Suprapubic skin (tissue), 4 donors: Measurements from ENCODE around the gene SPC24. TPM values are rescaled to one million over a fixed set of nuclear protein-coding genes. Genes with fewer than 3 reads are reported as not detected.

Experiments
- DNase-seq, 2 donors: peaks; one replicate each; pipeline ENCODE4 v3.0.0-alpha.2; 2019; ENCODE audit warnings: low spot score in 2 of 2
- H3K27ac ChIP-seq: fragments of 200-600 bp; sonication (generic); one replicate; pipeline ENCODE4 v1.5.1; 2019
- H3K27me3 ChIP-seq: fragments of 200-600 bp; sonication (generic); one replicate; pipeline ENCODE4 v1.5.1; 2019
- H3K36me3 ChIP-seq: fragments of 200-600 bp; sonication (generic); one replicate; pipeline ENCODE4 v1.5.1; 2019
- H3K4me1 ChIP-seq: fragments of 200-600 bp; sonication (generic); one replicate; pipeline ENCODE4 v1.5.1; 2019
- H3K4me3 ChIP-seq: fragments of 200-600 bp; sonication (generic); one replicate; pipeline ENCODE4 v1.5.1; 2019; ENCODE audit warnings: mild to moderate bottlenecking
- H3K9me3 ChIP-seq: fragments of 200-600 bp; sonication (generic); one replicate; pipeline ENCODE4 v1.5.1; 2019
- CTCF ChIP-seq, 2 donors: fragments of 200-600 bp in 1 of 2; fragments of 450-650 bp in 1 of 2; sonication (generic) in 1 of 2; IDR thresholded peaks; one replicate each; pipeline ENCODE4 v1.5.1; 2016 to 2019; ENCODE audit warnings: antibody characterized with exemption in 2 of 2, mild to moderate bottlenecking in 1 of 2, moderate library complexity in 1 of 2
- EP300 ChIP-seq: sonication (generic); formaldehyde crosslinking; IDR thresholded peaks from one replicate; pipeline ENCODE4 v1.6.1; 2017; ENCODE audit warnings: antibody characterized with exemption
- POLR2A ChIP-seq, 2 donors: fragments of 450-650 bp; IDR thresholded peaks; one replicate each; pipeline ENCODE4 v1.6.1; 2017; ENCODE audit warnings: antibody characterized with exemption in 2 of 2, mild to moderate bottlenecking in 2 of 2, moderate library complexity in 2 of 2
- POLR2AphosphoS5 ChIP-seq, 3 donors: sonication (generic); formaldehyde crosslinking; IDR thresholded peaks; one replicate each; pipeline ENCODE4 v1.6.1; 2017; ENCODE audit warnings: antibody characterized with exemption in 3 of 3
- WGBS: methylation state at CpG from one replicate; pipeline ENCODE4 v1.1.5; 2018; 5-methylcytosine and 5-hydroxymethylcytosine counted together
- total RNA-seq, 4 donors: library from RNA; depleted of rRNA; stranded (reverse); fragments of >200 nt; gene quantifications; one replicate each; pipeline ENCODE4 v1.1.0, GENCODE V29; 2016

Gene SPC24
- total RNA-seq, 4 donors from 2014 or later: 1.8 to 4.0 (median 3.7) TPM

DNA sequence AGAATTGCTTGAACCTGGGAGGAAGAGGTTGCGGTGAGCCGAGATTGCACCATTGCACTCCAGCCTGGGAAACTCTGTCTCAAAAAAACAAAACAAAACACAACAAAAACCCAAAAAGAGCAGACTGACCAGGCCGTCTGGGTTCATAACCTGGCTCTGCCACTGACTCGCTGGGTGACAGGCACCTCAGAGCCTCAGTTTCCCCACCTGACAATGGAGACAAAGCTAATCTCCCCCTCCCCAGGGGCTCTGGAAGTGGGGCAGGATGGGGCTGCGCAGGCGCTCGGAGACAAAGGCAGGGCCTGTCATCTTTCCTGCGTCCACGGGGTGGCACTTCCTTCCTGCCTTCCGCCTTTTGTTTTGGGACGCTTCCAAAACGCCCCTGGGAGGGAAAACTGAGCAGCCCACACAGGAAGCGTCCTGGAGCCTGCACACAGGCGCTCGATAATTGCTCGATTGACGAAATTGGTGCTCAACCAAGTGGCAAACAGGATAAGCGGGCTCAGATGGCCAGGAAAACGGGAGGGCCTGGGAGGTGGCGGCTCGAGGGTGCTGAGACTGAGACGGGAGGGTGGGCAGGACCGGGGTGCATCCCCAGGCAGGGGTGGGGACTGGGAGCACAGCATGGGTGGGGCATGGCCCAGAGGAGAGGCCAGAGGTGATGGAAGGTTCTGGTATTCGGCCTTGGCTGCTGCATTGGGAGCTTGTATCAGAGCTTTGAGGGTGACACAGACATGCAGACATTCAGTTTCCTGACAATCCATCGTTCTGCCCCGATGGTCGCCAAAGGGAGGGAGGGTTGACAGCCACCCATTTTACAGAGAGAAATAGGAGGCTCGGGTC, 17.8 kb downstream of the SPC24 start:
- H3K4me3 ChIP-seq: peak overlapping the region; percentile 37
- H3K27ac ChIP-seq: peak overlapping the region; percentile 87
- H3K4me1 ChIP-seq: peaks cover 45% of the 10 kb centered on the region
- 3% methylated on average over 26 of the region's 28 CpGs for WGBS
- H3K9me3 ChIP-seq: no peaks in the 10 kb centered on the region
- no peaks in the 10 kb centered on the region for H3K36me3 ChIP-seq
- DNase-seq: peak; percentile 93 to 94
- TF ChIP-seq EP300 (no peak), POLR2AphosphoS5 (IDR thresholded peaks at IDR 0.05) (peak in 2 of 3 donors; percentile 69 to 86), CTCF (IDR thresholded peaks at IDR 0.05) (peak; percentile 74 to 87)
- no peaks in the 10 kb centered on the region for H3K27me3 ChIP-seq

GRCh38 chr19:11136400-11137101, 19.0 kb downstream of the SPC24 start:
- Histone ChIP-seq H3K9me3 (no peaks in the 10 kb centered on the region), H3K27ac (no peak overlapping the region), H3K4me1 (peaks cover 34% of the 10 kb centered on the region), H3K36me3 (peaks cover 7% of the 10 kb centered on the region), H3K27me3 (no peaks in the 10 kb centered on the region), H3K4me3 (no peak overlapping the region)
- TF ChIP-seq POLR2AphosphoS5 (IDR thresholded peaks at IDR 0.05): no peak
- TF ChIP-seq CTCF (IDR thresholded peaks at IDR 0.05): no peak
- TF ChIP-seq POLR2A (IDR thresholded peaks at IDR 0.05): no peak
- no peak for TF ChIP-seq EP300
- 85% methylated on average over 13 of the region's 14 CpGs for WGBS
- no peak for DNase-seq

- WGBS: 85% methylated on average over 6 of the region's 7 CpGs
- Histone ChIP-seq H3K27me3 (no peaks in the 10 kb centered on the region), H3K9me3 (no peaks in the 10 kb centered on the region), H3K4me1 (peaks cover 6% of the 10 kb centered on the region), H3K27ac (peak overlapping the region; percentile 14), H3K4me3 (no peak overlapping the region), H3K36me3 (peaks cover 40% of the 10 kb centered on the region)
- DNase-seq: no peak
- TF ChIP-seq POLR2A (IDR thresholded peaks at IDR 0.05) (no peak), CTCF (IDR thresholded peaks at IDR 0.05) (no peak), EP300 (no peak), POLR2AphosphoS5 (IDR thresholded peaks at IDR 0.05) (no peak)
Observed at GRCh38 chr19:11131471-11131870, 24.1 kb downstream of the SPC24 start.

DNA sequence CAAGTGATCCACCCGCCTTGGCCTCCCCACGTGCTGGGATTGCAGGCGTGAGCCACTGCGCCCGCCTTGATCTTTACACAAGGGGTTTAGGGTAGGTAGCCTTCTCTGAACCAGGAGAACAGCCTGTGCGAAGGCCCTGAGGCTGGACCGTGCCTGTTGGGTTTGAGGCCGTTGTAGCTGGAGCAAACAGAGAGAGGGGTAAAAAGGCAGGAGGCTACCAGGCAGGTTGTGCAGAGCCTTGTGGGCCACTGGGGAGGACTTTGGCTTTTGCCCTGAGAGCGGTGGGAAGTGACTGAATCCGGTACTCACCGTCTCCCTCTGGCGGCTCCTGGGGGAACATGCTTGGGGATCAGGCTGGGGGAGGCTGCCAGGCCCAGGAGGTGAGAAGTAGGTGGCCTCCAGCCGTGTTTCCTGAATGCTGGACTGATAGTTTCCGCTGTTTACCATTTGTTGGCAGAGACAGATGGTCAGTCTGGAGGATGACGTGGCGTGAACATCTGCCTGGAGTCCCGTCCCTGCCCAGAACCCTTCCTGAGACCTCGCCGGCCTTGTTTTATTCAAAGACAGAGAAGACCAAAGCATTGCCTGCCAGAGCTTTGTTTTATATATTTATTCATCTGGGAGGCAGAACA, 24.6 kb downstream of the SPC24 start:
- H3K4me1 ChIP-seq: peaks cover 8% of the 10 kb centered on the region
- peaks cover 40% of the 10 kb centered on the region for H3K36me3 ChIP-seq
- no peak overlapping the region for H3K4me3 ChIP-seq
- H3K27ac ChIP-seq: peak overlapping the region; percentile 14
- peak; percentile 90 to 93 for DNase-seq
- 63% methylated on average over 13 of the region's 19 CpGs for WGBS
- H3K9me3 ChIP-seq: no peaks in the 10 kb centered on the region
- no peaks in the 10 kb centered on the region for H3K27me3 ChIP-seq
- TF ChIP-seq EP300 (no peak), POLR2A (IDR thresholded peaks at IDR 0.05) (peak in 1 of 2 donors; percentile 23), CTCF (IDR thresholded peaks at IDR 0.05) (peak; percentile 91 to 93)

GRCh38 chr19:11127905-11128304, 27.7 kb downstream of the SPC24 start:
- Histone ChIP-seq H3K27ac (no peak overlapping the region), H3K27me3 (no peaks in the 10 kb centered on the region), H3K36me3 (peaks cover 67% of the 10 kb centered on the region), H3K4me1 (peaks cover 8% of the 10 kb centered on the region), H3K9me3 (no peaks in the 10 kb centered on the region), H3K4me3 (no peak overlapping the region)
- WGBS: 84% methylated on average over 15 of the region's 15 CpGs
- TF ChIP-seq POLR2AphosphoS5 (IDR thresholded peaks at IDR 0.05) (no peak), EP300 (no peak), CTCF (IDR thresholded peaks at IDR 0.05) (no peak), POLR2A (IDR thresholded peaks at IDR 0.05) (no peak)
- DNase-seq: no peak
